Large intestine (tissue), 3 donors: ENCODE results near the gene CRABP2. TPM values are rescaled to one million over a fixed set of nuclear protein-coding genes. Genes with fewer than 3 reads are reported as not detected.
A peak's percentile ranks its signal among the peaks of the same experiment; 100 is the strongest.

Source experiments
- DNase-seq, 2 donors: peaks; one replicate each; pipeline versions ENCODE4 v3.0.0 to v3.0.0-alpha.2; 2013
- H3K27ac ChIP-seq: one replicate; pipeline ENCODE4 v1.5.1; 2013; ENCODE audit warnings: low read length
- H3K27me3 ChIP-seq: 2 replicates; pipeline ENCODE4 v1.6.1; 2013; ENCODE audit warnings: low read length; ENCODE audit not compliant: control insufficient read depth, insufficient read depth
- H3K36me3 ChIP-seq: 2 replicates; pipeline ENCODE4 v1.6.1; 2013; ENCODE audit warnings: low read length; ENCODE audit not compliant: control insufficient read depth, insufficient read depth
- H3K4me1 ChIP-seq: one replicate; pipeline ENCODE4 v1.6.1; 2013; ENCODE audit warnings: low read length; ENCODE audit not compliant: control insufficient read depth, insufficient read depth
- H3K4me3 ChIP-seq: one replicate; pipeline ENCODE4 v1.5.1; 2013; ENCODE audit warnings: low read length
- H3K9me3 ChIP-seq: one replicate; pipeline ENCODE4 v1.6.1; 2013; ENCODE audit warnings: mild to moderate bottlenecking, low read depth, low read length, moderate library complexity; ENCODE audit not compliant: control insufficient read depth
- WGBS: methylation state at CpG from one replicate; pipeline ENCODE4 v1.1.5; 2013; ENCODE audit warnings: low lambda C conversion rate; ENCODE audit not compliant: insufficient coverage; 5-methylcytosine and 5-hydroxymethylcytosine counted together
- polyA plus RNA-seq: library from polyadenylated mRNA; unstranded; fragments of 120-200 nt; gene quantifications from one replicate; pipeline ENCODE4 v1.2.1, GENCODE V29; 2013

The CRABP2 gene
- polyA plus RNA-seq, 1 donor: 16.7 TPM

DNA sequence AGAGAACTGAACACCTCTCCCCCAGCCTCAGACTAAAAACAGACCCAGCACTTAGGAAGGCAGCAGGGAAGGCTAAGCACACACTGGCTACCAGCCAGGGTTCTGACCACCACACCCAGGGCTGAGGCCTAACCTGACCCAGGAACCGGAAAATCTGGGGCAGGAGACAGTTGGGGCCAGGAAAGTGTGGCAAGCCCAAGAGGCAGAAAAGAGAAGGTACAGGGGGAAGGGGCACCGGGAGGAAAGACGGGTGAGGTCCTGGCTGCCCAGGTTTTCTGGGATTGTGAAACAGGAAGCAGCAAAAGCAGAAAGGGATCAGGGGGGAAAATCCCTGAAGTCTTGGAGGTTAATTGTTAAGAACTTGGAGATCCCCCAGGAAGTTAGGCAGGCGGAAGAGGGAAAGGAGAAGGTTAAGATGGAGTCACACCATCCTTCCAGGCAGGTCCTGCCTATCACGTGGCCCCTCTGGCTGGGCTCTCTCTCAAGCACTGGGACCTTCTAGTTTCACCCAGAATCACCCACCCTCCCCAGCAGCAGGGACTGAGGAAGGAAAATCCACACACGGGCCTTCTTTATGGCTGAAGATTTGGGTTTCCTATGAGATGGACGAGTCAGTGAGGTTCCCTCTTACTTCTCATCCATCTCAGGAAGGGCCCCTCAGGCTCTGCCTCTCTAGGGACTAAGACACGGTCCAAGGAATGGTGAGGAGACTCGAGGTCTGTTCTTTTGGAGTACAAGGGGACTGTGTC is 43.5 kb upstream of the CRABP2 start:
- 10% methylated on average over 2 of the region's 9 CpGs for WGBS
- no peaks in the 10 kb centered on the region for H3K9me3 ChIP-seq
- peak overlapping the region; percentile 89 for H3K4me3 ChIP-seq
- H3K4me1 ChIP-seq: peaks cover 57% of the 10 kb centered on the region
- H3K36me3 ChIP-seq: peaks cover 15% of the 10 kb centered on the region
- DNase-seq: peak; percentile 42 to 75
- H3K27me3 ChIP-seq: no peaks in the 10 kb centered on the region
- H3K27ac ChIP-seq: peak overlapping the region; percentile 97

DNA sequence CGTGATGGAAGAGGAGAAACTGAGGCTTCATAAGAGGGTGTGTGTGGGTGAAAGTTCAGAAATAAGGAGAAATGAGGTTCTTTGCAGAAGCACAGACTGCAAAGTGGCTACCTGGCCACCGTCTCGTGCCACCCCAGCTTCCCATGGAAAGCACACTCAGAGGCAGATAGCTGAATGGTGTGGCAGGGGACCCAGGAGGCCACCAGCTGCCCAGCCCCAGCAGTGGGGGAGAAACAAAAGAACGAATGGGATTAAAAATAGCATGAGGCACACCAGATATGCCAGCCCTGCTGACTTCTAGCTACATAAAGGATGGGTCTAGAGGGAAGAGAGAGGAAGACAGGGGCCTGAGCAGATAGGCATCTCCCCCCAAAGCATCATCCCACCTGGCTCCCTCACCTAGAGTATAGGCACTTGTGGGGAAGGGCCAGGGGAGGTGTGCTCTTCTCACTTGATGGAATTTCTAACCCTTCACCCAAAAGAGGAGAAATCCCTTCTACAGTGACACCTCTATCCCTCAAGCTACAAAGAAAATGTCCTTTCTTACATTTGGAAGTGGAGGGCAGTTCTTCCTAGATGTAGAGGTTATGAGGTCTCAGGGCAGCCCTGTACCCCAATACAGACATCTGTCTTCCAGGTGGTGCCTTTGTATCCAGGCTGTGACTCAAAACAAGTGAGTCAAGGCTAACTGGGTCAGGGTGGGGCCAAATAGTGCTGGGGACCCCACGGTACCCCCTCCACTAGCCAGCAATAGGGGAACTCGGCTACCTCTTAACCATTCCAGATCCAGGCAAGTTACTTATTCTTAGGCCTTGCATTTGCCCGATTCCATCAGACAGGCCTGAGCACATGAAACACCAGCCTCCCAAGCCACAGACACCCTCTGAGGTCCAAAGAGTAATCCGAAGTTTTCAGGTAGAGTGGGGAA is 42.6 kb upstream of the CRABP2 start:
- Histone ChIP-seq H3K9me3 (no peaks in the 10 kb centered on the region), H3K27me3 (no peaks in the 10 kb centered on the region), H3K4me1 (peaks cover 55% of the 10 kb centered on the region), H3K4me3 (peak overlapping the region; percentile 89), H3K36me3 (peaks cover 23% of the 10 kb centered on the region), H3K27ac (peak overlapping the region; percentile 97)
- no CpG with 5 or more reads among the region's 8 CpGs for WGBS
- DNase-seq: peak in 1 of 2 donors; percentile 33

DNA sequence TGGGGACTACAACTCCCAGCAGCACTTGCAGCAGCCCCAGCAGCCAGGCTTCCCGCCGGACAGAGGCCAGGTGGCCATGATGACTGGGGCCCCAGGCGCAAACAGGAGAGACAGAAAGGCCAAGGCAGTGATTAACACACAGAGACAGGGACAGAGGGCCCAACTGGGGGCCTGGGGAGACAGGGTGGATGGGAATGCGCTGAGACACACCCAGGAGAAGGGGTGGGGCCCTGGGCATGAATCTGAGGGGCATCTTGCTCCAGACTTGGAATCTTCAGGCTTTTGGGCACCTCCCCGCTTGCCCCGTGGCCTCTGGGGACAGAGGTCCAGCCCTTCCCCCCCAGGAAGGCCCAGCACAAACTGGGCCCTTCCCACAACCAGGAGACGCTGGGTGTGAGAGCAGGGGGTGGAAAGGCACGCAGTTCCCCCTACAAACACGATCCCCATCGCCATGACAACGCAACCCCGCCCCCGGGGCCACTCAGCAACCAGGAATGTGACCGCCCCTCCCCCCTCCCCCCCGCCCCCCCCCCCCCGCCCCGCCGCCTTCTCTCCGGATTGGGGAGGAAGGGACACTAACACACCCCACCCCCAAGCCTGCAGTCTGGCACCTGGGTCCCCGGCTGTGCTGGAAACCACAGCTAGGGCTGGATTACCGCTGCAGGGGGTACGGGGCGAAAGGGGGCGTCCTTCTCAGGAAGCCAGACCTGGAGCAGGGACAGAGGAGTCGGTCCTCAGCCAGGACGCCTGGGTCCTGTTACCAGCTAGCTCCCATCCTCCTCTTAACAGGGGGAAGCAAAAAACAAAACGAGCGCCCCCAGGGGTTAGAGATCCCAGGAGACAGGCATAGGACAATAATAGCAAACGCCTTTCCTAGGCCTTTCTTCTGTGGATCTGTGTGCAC is 41.6 kb upstream of the CRABP2 start:
- no peaks in the 10 kb centered on the region for H3K9me3 ChIP-seq
- peaks cover 33% of the 10 kb centered on the region for H3K36me3 ChIP-seq
- no CpG with 5 or more reads among the region's 29 CpGs for WGBS
- peak; percentile 96 to 98 for DNase-seq
- no peaks in the 10 kb centered on the region for H3K27me3 ChIP-seq
- peak overlapping the region; percentile 89 for H3K4me3 ChIP-seq
- H3K4me1 ChIP-seq: peaks cover 48% of the 10 kb centered on the region
- H3K27ac ChIP-seq: peak overlapping the region; percentile 97

DNA sequence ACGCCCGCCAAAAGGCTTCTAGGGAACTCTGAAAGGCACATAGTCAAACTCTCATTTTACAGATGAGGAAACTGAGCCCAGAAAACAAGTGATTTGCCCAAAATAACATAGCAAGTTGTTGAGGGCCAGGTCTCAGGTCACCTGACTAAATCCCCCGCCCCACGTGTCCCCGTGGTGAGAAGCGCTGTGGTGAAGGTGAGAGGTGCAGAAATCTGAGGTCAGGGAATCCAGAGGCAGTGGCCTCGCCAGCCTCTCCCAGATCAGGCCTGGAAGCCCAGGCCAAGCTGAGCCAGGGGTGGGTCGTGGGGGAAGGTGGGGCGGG is 41.0 kb upstream of the CRABP2 start:
- WGBS: no CpG with 5 or more reads among the region's 9 CpGs
- peak overlapping the region; percentile 45 for H3K4me3 ChIP-seq
- peaks cover 38% of the 10 kb centered on the region for H3K36me3 ChIP-seq
- peaks cover 51% of the 10 kb centered on the region for H3K4me1 ChIP-seq
- no peaks in the 10 kb centered on the region for H3K9me3 ChIP-seq
- peak overlapping the region; percentile 97 for H3K27ac ChIP-seq
- no peak for DNase-seq
- no peaks in the 10 kb centered on the region for H3K27me3 ChIP-seq

DNA sequence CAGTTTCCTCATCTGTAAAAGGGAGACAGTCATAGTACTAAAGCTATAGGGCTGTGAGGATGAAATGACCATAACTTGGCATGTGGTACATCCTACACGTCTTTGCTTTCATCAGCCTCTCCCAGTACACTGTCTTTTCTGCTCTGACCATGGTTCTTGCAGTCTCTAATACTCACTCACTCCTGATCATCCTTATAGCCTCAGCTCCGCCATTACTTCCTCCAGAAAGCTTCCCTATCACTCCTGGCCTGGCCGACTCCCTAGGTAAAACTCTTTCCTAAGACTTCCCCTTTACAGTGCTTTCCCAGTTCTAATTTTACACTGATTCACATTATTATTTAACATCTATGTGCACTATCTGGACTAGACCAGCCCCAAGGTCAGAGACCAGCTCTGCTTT is 40.5 kb upstream of the CRABP2 start:
- peaks cover 38% of the 10 kb centered on the region for H3K36me3 ChIP-seq
- H3K27ac ChIP-seq: peak overlapping the region; percentile 97
- peaks cover 52% of the 10 kb centered on the region for H3K4me1 ChIP-seq
- H3K9me3 ChIP-seq: no peaks in the 10 kb centered on the region
- WGBS: 71% methylated on average over 1 of the region's 3 CpGs
- peak overlapping the region; percentile 45 for H3K4me3 ChIP-seq
- H3K27me3 ChIP-seq: no peaks in the 10 kb centered on the region
- no peak for DNase-seq

DNA sequence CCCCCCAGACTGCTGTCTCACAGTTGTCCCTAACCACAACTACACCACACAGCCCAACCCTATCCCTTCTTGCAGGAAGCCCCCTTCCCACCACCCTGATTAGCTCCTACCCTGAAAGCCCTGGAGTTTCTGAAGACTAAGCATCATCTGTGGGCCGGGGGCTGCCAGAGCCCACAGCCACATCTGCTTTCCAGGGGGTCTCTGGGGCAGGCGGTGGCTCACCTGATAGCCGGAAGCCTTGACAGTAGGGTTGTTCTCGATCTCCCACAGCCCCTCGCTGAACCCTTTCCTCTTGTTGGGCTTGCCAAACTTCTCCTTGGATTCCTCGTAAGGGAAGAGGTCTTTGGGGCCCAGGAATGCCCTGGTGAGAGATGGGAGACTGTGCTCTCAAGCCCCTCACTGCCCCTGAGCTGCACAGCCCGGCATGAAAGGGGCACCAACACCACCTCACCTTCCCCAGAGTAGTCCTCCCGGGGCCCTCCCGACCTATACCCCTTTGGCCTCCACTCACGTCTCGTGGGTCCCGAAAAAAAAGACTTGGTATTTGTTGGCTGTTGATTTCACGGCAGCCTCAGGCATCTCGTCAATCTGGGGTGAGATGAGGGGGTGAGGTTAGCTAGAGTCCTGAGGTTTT is 39.5 kb upstream of the CRABP2 start:
- no peaks in the 10 kb centered on the region for H3K27me3 ChIP-seq
- H3K36me3 ChIP-seq: peaks cover 38% of the 10 kb centered on the region
- no peaks in the 10 kb centered on the region for H3K9me3 ChIP-seq
- no CpG with 5 or more reads among the region's 14 CpGs for WGBS
- H3K4me1 ChIP-seq: peaks cover 49% of the 10 kb centered on the region
- H3K27ac ChIP-seq: peak overlapping the region; percentile 97
- no peak overlapping the region for H3K4me3 ChIP-seq
- no peak for DNase-seq

DNA sequence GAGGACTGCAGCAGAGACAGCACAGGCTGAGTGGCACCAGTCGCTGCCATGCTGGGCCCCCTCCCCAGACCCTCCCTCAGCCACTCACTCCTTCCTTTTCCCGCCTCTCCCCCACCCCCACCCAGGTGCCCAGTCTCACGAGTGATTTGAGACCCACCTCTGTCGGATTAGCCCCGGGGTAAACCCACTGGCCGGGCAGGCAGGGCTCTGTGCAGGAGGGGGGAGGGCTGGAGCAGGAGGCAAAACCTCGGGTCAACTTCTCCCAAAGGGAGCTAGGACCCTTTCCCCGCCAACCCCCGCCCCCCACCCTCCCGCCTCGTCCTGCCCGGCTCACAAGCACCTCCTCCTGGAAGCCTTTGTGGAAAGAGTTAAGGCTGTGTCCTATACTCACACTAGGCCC is 39.0 kb upstream of the CRABP2 start:
- Histone ChIP-seq H3K9me3 (no peaks in the 10 kb centered on the region), H3K27ac (no peak overlapping the region), H3K27me3 (no peaks in the 10 kb centered on the region), H3K4me3 (no peak overlapping the region), H3K4me1 (peaks cover 43% of the 10 kb centered on the region), H3K36me3 (peaks cover 38% of the 10 kb centered on the region)
- no peak for DNase-seq
- WGBS: no CpG with 5 or more reads among the region's 12 CpGs

DNA sequence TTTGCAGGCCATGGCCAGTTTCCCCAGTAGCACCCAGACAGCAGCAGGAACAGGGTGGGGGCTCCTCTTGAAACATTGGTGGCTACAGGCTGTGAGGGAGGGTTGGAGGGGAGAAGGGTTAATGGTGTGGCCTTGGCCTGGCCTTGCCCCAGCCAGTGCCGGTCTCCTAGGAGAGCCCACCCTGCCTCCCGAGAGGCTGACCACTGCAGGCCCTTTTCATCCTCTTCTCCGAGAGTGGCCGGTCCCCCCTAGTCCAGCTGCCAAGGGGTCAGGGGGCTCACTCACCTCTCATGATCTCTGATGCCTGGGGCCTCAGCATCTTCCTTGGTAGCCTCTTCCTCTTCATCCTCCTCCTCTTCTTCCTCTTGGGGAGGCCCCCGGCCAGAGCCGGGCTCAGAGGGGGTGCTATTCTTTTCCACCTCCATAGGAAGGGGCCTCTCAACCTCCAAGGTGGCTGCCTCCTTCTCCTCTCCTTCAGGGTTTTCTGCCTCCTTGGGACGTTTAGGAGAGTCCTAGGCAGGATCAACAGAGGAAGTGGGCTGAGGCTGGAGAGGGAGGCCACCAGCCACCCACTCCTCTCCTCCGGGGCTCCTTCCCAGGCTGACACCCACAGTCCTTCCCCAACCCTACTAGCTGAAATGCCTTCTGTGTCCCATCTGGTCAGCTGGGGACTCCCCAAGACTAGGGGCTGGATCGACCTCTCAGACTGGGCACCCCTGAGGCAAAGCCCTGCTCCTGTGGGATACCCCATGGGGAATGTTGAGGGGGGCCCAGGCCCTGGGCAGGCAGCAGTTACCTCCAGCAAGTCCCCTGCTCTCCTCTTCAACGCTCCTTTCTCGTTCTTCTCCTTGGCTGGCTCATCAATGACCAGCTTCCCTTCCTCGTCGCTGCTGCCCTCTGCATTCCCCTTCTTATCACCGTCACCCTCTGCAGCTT is 38.3 kb upstream of the CRABP2 start:
- 88% methylated on average over 4 of the region's 14 CpGs for WGBS
- H3K27me3 ChIP-seq: no peaks in the 10 kb centered on the region
- no peaks in the 10 kb centered on the region for H3K9me3 ChIP-seq
- H3K27ac ChIP-seq: no peak overlapping the region
- no peak overlapping the region for H3K4me3 ChIP-seq
- H3K36me3 ChIP-seq: peaks cover 38% of the 10 kb centered on the region
- peaks cover 36% of the 10 kb centered on the region for H3K4me1 ChIP-seq
- DNase-seq: no peak

DNA sequence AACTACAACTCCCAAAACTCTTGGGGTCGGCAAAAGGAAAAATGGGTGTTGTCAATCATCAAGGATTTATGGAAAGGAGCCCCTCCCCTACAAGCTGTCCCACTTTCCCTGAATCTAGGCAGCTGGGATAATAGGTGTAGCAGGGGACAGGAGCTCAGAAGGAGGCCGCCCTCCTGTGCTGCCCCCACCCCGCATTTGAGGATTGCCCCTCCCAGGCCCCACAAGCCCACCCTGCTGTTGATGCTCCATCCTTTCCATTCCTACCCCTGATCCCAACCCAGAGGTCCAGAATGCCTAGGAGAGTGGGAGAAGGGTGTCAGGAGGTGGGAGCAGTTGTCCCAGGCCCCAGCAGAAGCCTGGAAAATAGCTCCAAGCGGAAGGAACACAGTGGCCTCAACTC is 37.4 kb upstream of the CRABP2 start:
- Histone ChIP-seq H3K9me3 (no peaks in the 10 kb centered on the region), H3K27ac (no peak overlapping the region), H3K4me1 (peaks cover 28% of the 10 kb centered on the region), H3K4me3 (no peak overlapping the region), H3K36me3 (peaks cover 43% of the 10 kb centered on the region), H3K27me3 (no peaks in the 10 kb centered on the region)
- DNase-seq: no peak
- no CpG with 5 or more reads among the region's 4 CpGs for WGBS
